GM19240 (cell line): Measurements from ENCODE around the gene TLN1.

Source experiments
- DNase-seq: peaks from one replicate; pipeline ENCODE4 v3.0.0; 2011; ENCODE audit warnings: low spot score; ENCODE audit not compliant: insufficient read length

Gene TLN1, protein sequence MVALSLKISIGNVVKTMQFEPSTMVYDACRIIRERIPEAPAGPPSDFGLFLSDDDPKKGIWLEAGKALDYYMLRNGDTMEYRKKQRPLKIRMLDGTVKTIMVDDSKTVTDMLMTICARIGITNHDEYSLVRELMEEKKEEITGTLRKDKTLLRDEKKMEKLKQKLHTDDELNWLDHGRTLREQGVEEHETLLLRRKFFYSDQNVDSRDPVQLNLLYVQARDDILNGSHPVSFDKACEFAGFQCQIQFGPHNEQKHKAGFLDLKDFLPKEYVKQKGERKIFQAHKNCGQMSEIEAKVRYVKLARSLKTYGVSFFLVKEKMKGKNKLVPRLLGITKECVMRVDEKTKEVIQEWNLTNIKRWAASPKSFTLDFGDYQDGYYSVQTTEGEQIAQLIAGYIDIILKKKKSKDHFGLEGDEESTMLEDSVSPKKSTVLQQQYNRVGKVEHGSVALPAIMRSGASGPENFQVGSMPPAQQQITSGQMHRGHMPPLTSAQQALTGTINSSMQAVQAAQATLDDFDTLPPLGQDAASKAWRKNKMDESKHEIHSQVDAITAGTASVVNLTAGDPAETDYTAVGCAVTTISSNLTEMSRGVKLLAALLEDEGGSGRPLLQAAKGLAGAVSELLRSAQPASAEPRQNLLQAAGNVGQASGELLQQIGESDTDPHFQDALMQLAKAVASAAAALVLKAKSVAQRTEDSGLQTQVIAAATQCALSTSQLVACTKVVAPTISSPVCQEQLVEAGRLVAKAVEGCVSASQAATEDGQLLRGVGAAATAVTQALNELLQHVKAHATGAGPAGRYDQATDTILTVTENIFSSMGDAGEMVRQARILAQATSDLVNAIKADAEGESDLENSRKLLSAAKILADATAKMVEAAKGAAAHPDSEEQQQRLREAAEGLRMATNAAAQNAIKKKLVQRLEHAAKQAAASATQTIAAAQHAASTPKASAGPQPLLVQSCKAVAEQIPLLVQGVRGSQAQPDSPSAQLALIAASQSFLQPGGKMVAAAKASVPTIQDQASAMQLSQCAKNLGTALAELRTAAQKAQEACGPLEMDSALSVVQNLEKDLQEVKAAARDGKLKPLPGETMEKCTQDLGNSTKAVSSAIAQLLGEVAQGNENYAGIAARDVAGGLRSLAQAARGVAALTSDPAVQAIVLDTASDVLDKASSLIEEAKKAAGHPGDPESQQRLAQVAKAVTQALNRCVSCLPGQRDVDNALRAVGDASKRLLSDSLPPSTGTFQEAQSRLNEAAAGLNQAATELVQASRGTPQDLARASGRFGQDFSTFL (N-terminal part only)

DNA sequence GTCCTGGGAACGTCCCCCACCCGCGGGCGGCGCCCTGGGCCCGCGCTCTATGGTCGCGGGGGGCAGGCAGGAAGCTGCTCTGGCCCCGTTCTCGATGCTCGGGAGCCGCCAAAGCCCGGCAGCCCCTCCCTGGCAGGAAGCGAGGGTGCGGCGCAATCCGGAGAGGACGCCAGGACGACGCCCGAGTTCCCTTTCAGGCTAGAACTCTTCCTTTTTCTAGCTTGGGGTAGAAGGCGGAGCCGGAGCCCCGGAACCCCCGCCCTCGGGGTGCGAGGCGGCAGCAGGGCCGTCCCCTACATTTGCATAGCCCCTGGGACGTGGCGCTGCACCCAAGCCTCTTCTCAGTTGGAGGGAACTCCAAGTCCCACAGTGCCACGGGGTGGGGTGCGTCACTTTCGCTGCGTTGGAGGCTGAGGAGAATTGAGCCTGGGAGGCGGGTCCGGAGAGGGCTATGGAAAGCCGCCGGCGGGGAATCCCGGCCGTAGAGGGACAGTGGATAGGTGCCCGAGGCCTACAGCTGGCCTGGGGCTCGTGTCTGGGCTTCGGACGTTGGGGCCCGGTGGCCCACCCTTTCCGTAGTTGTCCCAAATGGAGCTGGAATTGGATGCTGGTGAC is at the start of gene TLN1, which contains the start of gene CREB3:
Gene TLN1 (minus strand): TSS at position 11 of the 615 bp plus-strand sequence. CDS start 6,501 bp downstream, outside the sequence.
Gene CREB3 (plus strand): TSS at position 482 of the 615 bp plus-strand sequence. CDS start 107 bp downstream, at position 589.
- DNase-seq: peak; percentile 94

DNA sequence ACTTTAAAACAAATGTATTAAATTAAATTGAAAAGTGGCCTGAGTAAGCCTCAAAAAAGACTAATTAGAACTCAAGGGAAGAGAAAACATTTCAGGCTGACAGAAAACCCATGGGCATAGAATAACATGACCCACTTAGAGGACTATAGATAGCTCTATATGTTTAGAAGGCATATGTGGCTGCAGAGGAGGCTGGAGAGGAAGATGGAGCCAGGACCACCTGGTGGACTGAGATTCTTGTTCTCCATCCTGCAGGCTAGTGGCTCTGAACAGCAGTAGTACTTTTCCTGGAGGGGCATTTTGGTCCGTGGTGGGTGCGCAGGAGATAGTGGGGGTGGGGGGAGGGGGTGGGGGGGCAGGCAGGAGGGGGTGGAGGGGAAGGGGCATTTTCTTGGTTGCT is 49.1 kb upstream of the TLN1 start:
- no peak for DNase-seq

DNA sequence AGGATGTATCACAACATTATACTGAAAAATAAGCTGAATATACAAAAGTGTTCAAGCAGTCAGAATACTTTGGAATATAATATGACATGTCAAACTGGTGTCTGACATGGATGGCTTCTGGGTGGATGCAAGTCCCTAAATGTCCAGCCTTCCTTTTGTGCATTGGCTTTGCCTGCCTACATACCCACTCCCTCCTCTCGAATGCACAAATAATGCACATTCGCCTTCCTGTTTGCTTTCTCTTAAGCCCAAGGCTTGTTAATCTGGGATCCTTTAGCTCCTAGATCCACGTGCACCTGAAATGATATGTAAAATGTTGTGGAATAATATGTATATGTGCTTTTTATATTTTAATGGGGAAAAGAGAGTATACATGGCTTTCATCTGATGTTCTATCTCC is 46.5 kb upstream of the TLN1 start:
- DNase-seq: no peak

DNA sequence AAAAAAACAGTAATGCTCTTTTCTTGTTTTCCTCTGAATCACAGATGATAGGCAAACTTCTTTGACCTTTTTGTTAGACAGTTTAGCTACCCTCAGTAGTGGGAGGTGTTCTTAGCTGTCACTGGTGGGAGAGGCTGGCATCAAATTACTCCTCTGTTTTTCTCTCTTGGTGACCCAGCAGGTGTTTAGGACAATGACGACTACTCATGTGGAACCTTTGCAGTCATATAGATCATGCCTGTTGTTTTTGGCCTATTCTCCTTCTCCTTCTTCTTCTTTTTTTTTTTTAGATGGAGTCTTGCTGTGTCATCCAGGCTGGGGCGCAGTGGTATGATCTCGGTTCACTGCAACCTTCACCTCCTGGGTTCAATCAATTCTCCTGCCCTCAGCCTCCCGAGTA is 44.0 kb upstream of the TLN1 start:
- DNase-seq: no peak

DNA sequence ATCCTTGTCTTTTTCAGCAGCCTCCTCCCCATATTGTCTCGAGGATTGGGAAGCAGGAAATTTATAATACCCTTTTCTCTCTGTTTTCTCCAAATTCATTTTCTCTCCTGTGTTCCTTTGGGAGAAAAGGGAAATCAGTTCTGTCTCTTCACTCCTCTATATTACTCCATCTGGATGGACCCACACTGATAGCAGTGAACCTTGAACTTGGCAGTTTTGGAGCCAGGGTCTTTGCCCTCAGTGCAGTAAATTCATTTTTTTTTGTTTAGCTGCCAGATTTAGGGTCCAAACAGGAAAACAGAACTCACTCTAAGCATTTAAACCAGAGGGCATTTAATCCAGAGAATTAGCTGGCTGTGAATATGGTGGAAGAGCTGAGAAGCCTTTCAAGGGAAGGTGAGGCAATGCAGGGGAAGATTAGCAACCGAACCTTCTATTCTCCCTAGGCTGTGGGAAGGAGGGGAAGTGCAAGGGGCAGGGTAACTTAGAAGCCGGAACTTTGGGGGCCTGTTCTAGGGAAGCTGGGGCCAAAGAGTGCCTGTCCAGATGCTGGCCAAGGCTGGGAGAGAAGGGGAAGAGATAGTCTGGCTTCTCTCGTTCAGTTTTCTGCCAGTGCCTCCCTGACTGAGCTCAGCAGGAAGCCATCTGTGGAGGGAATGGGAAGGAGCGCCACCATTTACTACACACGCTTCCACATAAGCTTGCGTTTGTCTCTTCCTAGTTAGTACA is 43.1 kb upstream of the TLN1 start:
- no peak for DNase-seq

DNA sequence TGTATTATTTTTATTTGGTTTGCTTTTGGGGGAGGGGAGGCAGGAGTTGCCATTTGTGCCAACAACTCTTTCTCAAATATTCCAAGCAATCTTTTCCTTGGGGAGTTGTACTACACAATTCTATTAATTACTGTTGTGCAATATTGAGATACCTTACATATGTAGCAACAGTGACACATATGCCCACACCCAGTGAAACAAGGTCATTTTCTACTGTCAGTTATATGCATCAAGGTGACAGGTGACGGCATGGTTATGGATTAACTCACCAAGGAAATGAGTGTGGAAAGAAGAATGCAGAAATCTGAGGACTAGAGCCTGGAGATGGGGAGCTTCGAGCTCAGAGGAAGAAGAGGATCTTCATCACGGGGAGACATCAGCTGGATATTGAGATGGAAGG is 39.9 kb upstream of the TLN1 start:
- no peak for DNase-seq

DNA sequence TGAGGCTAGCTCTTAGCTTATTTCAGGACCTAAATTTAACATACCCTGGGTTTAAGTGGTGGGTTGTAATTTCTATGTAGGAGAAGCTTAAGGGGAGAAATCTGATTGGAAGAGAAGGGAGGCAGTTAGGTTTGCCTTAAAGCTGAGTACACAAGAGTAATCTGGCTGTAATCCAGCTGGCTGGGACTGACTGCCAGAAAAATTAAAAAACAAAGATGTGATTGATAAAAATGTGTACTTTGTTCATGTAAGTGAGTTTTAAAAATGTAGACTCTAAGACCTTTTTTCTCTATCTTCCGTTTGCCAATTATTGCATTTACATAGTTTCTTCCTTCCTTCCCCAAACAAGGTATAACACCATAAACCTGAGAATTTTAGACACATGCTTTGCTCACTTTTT is 39.5 kb upstream of the TLN1 start:
- no peak for DNase-seq

DNA sequence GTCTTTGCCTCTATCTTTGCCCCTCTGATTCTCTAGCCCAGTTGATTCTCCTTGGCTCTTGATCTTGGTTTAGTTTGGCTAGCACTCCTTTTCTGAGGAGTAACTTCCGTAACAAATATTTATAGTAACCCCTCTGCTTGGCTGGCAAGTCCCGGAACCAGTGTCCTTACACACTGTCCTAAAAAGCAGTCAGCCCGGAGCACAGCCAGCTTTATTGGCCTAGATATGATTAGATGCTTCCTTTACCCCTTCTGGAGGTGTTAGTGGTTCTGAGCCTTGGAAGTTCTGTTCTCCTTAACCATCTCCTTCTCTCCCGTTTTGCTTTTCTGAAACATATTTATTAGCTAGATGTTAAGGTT is 39.1 kb upstream of the TLN1 start:
- no peak for DNase-seq

DNA sequence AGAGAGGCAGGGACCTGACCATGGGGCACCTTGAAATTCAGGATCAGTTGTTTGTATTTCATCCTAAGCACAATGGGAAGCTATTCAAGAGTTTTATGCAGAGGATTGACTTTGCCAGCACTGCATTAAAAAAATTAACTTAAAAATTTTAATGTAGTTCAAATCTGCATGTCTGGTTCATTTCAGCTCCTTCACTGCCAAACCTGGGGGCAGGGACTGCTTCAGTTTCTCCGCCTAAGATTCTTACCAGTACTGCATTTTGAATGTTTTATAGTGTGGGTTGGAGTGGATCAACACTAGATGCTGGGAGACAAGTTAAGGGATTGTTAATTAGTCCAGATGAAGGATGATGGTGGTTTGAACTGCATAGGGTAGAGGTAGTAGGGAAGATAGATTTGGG is 37.8 kb upstream of the TLN1 start:
- no peak for DNase-seq

DNA sequence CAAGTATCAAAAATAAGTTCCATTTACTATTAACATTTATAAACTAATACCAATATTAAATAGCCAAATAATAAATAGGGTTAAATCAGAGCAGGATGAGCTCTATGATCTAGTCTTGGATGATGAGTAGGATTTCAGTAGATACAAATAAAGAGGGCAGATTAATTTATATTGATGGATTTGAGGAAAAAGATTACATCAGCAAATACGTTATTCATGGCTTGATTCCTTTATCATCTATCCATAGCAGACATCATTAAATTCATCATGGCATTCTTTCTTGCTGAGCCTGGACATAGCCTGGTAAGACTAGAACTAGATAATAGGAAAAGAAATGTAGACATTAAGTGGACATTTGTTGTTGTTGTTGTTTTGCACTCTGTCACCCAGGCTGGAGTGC is 35.5 kb upstream of the TLN1 start:
- no peak for DNase-seq

DNA sequence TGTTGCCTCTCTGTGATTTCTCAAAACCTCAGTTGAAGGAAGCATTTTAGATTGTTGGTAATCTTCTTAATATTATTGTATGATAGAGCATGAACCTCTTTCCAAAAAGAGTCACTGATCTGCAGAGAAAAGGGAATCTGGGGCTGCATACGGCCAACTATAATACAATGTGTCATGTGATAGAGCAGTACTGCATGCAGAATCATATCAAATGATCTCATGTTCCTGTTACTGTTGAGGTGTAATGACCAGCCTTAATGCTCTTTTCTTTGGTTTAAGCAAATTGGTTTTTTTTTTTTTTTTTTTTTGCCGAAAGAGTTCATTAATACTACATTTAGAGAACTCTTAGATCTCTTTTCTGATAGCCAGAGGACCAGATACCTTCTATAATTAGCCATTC is 35.0 kb upstream of the TLN1 start:
- DNase-seq: no peak

DNA sequence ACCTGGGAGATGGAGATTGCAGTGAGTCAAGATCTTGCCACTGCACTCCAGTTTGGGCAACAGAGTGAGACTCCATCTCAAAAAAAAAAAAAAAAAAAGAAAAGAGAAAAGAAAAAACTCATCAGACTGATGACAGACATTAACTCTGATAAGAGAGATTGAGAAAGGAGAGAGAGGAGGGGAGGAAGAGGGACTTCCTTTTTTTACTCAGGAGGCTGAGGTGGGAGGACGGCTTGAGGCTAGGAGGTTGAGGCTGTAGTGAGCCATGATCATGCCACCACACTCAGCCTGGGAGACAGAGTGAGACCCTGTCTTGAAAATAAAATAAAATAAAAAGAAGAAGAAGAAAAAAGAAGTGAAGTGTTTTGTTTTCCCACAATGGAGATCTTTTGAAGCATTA is 31.8 kb upstream of the TLN1 start:
- no peak for DNase-seq

DNA sequence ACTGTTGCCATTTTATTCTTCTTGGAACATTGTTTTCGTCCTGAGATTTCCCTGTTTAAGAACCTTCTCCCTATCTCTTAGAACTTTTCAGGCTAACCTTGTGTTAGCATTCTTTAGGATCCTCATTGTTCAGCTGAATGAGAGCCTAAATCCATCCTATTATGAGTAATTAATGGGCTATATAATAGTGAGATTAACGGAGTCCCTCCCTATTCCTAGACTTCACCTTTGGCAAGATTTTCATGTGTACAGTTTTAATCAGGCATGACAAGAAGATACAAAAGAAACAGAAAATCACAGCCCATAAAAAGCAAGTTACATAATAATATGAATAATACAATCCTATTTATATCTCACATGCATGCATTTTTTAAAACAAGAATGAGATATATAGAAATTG is 31.2 kb upstream of the TLN1 start:
- no peak for DNase-seq

DNA sequence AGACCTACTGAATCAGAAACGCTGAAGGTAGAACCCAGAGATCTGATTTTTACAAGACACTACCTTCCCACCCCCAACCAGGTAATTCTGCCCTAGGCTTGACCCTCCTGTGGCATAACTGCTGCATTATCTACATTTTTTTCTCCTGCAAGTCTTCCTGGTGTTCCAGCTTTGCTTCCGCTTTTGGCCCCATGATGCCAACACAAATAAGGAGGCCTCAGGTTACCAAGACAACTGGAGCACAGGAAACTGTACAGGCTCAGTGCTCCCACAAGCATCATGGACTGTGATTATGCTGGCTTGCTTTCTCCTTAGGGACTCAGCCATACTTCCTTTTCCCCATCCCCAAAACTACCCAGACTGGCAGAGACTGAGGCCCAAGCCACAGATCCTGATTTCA is 28.7 kb upstream of the TLN1 start:
- DNase-seq: no peak

DNA sequence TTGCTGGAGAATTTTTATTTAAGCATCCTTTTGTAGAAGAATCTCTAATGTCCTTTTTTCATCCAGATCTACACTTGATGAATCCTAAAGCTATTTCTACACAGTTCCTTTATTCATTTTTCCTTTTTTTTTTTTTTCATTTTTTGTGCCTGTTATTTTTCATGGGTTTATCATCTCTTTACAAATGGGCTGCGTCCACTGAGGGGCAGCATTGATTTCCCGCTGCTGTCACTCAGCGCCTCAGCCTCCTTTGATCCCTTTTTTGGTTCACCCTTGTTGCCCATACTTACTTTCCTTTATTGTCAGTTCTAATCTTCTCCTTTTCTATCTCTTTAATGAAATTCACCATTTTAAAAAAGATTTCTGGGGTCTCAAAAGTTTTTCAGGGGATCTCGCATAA is 27.8 kb upstream of the TLN1 start:
- DNase-seq: no peak

DNA sequence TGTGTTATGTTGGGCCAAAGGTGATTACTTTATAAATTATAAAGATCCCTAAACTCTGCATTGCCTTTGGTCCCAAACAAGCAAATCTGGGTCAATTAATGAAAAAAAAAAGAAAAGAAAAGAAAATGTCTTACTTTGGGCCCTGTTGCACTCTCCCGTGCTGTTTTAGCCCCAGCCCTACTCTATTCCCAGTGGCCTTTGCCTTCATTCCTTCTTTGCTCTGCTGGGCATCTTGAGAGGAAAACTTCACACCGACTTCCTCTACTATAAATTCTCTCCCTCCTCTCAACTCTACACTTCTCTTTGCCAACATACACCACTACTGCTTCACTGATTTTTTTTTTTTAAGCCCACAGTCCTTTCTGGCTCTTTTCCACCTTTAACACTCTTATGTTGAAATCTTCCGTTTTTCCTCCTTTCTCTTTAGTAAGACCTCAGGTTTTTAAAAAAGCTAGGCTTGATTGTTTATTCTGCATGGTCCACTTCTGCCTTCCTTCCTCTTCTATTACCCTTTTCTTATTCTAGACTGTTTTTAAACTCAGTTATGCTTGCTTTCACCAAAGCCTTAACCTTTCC is 26.6 kb upstream of the TLN1 start:
- DNase-seq: no peak

DNA sequence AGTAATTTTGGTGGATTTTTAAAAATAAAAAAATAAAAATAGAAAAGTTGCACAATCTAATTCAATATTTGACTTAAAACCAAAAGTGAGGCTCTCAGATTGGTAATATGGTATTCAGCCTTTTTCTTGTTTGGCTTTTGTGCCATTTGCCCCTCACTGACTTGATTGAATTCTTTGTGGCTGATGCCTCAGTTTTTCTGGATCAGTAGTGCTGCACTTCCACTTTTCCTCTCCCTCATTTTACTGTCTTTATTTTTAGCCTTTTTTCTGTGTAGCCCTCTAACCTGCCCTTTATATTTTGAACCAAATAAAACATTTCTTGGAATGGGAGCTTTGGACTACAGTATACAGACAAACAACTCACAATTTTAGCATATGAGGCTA is 25.9 kb upstream of the TLN1 start:
- DNase-seq: no peak

DNA sequence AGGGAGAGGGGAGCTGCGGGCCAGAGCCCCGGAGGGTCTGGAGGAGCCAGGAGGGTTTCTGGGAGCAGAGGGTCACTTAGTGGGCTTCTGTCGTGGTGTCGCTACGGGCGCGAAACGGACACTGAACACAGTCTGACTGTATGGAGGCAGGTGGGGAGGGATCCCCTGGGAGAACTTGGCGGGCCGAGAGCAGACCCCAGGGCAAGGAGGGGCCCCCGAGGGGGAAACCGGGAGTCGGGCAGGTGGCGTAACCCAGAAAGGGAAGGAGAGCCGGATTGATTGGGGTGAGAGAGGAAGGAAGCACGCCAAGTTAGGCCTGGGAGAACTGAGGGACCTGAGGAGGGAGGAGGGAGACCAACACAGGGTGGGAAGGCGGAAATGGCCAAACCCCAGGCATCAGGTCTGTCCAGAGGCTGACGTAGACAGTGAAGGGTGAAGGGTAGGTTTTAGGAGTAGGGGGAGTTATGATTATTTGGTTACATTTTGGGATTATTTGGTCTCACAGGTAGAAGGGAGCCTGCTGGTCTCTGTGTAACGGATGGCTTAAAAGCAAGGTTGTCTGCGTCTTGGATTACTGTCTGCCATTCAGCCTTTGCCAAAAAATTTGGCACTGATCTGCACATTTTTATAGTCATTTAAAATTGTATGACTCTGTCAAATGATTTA is 25.4 kb upstream of the TLN1 start:
- no peak for DNase-seq

DNA sequence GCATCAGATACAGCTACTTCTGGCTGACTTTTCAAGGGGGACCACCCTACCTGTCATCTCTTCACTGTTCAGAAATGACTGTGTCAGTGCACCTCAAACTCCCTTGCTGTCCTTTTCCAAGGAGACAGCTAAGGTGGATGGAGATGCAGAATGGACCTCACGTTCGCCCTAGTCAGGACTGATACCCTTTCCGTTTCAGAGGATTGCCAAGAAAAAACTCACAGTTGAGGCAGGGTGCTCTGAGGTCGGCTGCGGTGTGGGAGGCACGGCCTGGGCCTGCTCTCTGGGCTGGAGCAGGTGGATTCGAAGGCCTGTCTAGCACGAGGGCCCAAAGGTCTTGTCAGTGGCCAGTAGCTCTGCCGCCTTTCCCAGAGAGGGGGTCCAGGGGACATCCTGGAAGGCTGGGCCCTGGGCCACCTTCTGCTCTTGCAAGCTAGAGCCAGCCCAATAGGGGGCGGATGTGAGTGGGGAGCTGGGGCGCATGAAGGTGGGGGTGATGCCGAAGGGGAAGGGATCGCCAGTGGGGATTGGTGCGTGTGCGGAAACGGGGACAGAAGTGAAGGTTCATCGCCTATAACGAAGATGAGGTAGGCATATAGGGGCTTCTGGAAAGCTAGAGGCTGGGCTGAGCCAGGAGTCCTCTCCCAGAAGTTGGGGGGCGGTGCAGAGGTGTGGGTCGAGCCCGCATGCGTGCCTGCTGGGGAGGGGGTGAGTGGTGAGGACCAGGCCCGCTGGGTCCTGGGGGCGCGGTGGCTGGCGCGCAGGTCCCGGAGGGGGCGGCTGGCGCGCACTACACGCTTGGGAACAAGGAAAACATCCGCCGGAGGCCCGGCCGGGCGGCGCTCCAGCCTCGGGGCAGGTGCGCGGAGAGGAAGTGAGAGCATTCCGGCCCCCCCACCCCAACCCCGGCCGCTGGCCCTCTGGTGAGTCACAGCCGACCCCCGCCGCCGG is 24.6 kb upstream of the TLN1 start:
- peak; percentile 37 for DNase-seq
